Esophagus muscularis mucosa (tissue), 4 donors: Measurements from ENCODE around the gene CSTB. TPM values are rescaled to one million over a fixed set of nuclear protein-coding genes. Genes with fewer than 3 reads are reported as not detected.
A peak's percentile ranks its signal among the peaks of the same experiment; 100 is the strongest.

ENCODE experiments used
- DNase-seq: peaks from one replicate; pipeline ENCODE4 v3.0.0-alpha.2; 2017; ENCODE audit errors: extremely low spot score
- H3K27ac ChIP-seq, 4 donors: fragments of 200-600 bp; sonication (generic); replicated peaks in 1 of 4; 1 replicate in 3 of 4; 2 replicates in 1 of 4; pipeline ENCODE4 v1.5.1; 2016 to 2019; ENCODE audit warnings: mild to moderate bottlenecking in 1 of 4
- H3K27me3 ChIP-seq, 4 donors: fragments of 200-600 bp; sonication (generic); one replicate each; pipeline versions ENCODE4 v1.5.1 to v1.6.0; 2016 to 2019
- H3K36me3 ChIP-seq, 4 donors: fragments of 200-600 bp; sonication (generic); one replicate each; pipeline ENCODE4 v1.5.1; 2016 to 2019
- H3K4me1 ChIP-seq, 4 donors: fragments of 200-600 bp; sonication (generic); one replicate each; pipeline ENCODE4 v1.5.1; 2016 to 2019
- H3K4me3 ChIP-seq, 4 donors: fragments of 200-600 bp; sonication (generic); 1 replicate in 2 of 4; 2 replicates in 2 of 4; pipeline ENCODE4 v1.5.1; 2016 to 2019; ENCODE audit warnings: mild to moderate bottlenecking in 4 of 4, moderate library complexity in 1 of 4
- H3K9me3 ChIP-seq, 4 donors: fragments of 200-600 bp; sonication (generic); 1 replicate in 3 of 4; 2 replicates in 1 of 4; pipeline ENCODE4 v1.5.1; 2016 to 2019
- CTCF ChIP-seq, 3 experiments: fragments of 200-600 bp in 2 of 3; fragments of 450-650 bp in 1 of 3; sonication (generic) in 2 of 3; IDR thresholded peaks; one replicate each; pipeline ENCODE4 v1.5.1; 2017 to 2019; ENCODE audit warnings: antibody characterized with exemption in 3 of 3, mild to moderate bottlenecking in 2 of 3, moderate library complexity in 1 of 3
- EP300 ChIP-seq: sonication (generic); formaldehyde crosslinking; IDR thresholded peaks from one replicate; pipeline ENCODE4 v1.6.1; 2017; ENCODE audit warnings: antibody characterized with exemption
- POLR2A ChIP-seq: fragments of 450-650 bp; IDR thresholded peaks from one replicate; pipeline ENCODE4 v1.6.1; 2017; ENCODE audit warnings: antibody characterized with exemption, moderate library complexity, mild to moderate bottlenecking, low read depth
- POLR2AphosphoS5 ChIP-seq, 2 donors: sonication (generic); formaldehyde crosslinking; IDR thresholded peaks; one replicate each; pipeline ENCODE4 v1.6.1; 2017; ENCODE audit warnings: antibody characterized with exemption in 2 of 2
- WGBS: methylation state at CpG from one replicate; pipeline ENCODE4 v1.1.5; 2018; 5-methylcytosine and 5-hydroxymethylcytosine counted together
- intact Hi-C: fragments of 100-400 bp; cut with DNase I; formaldehyde crosslinking; loops from one replicate; pipeline ENCODE4 v1.15.1; 2023
- small RNA-seq, 3 donors: library from RNA; depleted of rRNA; stranded (forward); fragments of <200 nt; gene quantifications; one replicate each; pipeline ENCODE3, GENCODE V24; 2016
- total RNA-seq, 4 donors: library from RNA; depleted of rRNA; stranded (reverse); fragments of >200 nt; gene quantifications; one replicate each; pipeline versions ENCODE4 v1.1.0 to v1.2.1, GENCODE V29; 2016

Gene CSTB
- total RNA-seq, 4 donors from 2014 or later = 5.0 to 21.1 (median 8.1) TPM

GRCh38 chr21:43726686-43727518 is 49.2 kb downstream of the CSTB start:
- intact Hi-C loops = loop anchor here (5.0 kb wide), 1 partner anchor 50 kb away; the partner anchor contains the start of gene CSTB
- Histone ChIP-seq H3K9me3 (no peaks in the 10 kb centered on the region), H3K4me1 (peaks cover 48 to 68% (median 62%) of the 10 kb centered on the region in 4 donors), H3K27ac (peak overlapping the region; percentile 80 to 89 (median 84)), H3K36me3 (peaks cover 0 to 10% (median 9%) of the 10 kb centered on the region in 4 donors), H3K4me3 (no peak overlapping the region), H3K27me3 (no peaks in the 10 kb centered on the region)
- 63% methylated on average over 20 of the region's 21 CpGs for WGBS
- no peak for DNase-seq
- TF ChIP-seq EP300 (no peak), POLR2AphosphoS5 (IDR thresholded peaks at IDR 0.05) (no peak), POLR2A (no peak), CTCF (IDR thresholded peaks at IDR 0.05) (no peak)

Small RNAs within 50 kb of the gene (small RNA-seq; reads per million reads assigned to genes)
- gene AP001052.1 = 0 reads per million in 3 donors

Other genes with a start within 250 kb of the CSTB start
- gene HSF2BP, start 116.8 kb downstream of the CSTB start, total RNA-seq = 1 to 10 TPM in 1 of 4 donors, under 1 TPM in 2, not detected in 1; 0.63 to 1.2 (median 0.66) TPM
- gene RRP1B, start 116.7 kb downstream of the CSTB start, total RNA-seq = 10 to 100 TPM; 17.4 to 22.0 (median 20.8) TPM
- 10 to 100 TPM; 22.4 to 40.9 (median 31.8) TPM for gene PDXK, start 57.2 kb downstream of the CSTB start, total RNA-seq
- 10 to 100 TPM in 3 of 4 donors, 1 to 10 TPM in 1; 9.1 to 18.9 (median 16.3) TPM for gene RRP1, start 13.3 kb upstream of the CSTB start, total RNA-seq
- gene AGPAT3, start 88.9 kb upstream of the CSTB start, total RNA-seq = 10 to 100 TPM; 28.0 to 36.5 (median 32.2) TPM
- gene TRAPPC10, start 236.0 kb upstream of the CSTB start, total RNA-seq = 10 to 100 TPM; 14.5 to 35.2 (median 20.5) TPM